Hematopoietic multipotent progenitor cell treated with erythropoietin and hydrocortisone succinate and interleukin-3 and kit ligand, for 8 days (in vitro differentiated cells): ENCODE data around the gene NCKAP1.
A peak's percentile ranks its signal among the peaks of the same experiment; 100 is the strongest.
"Not testable (repeated sequence)": the region's sequence is repeated elsewhere in the genome, so short reads cannot be mapped to it uniquely, and the experiment has no call there.

Source experiments
- DNase-seq: peaks from one replicate; pipeline ENCODE4 v3.0.0-alpha.2; 2015

NCKAP1 gene

GRCh38 chr2:183037074-183037552 lies 1.1 kb downstream of the NCKAP1 start:
- peak; percentile 6 for DNase-seq

GRCh38 chr2:183035954-183036669 lies 2.1 kb downstream of the NCKAP1 start:
- peak; percentile 15 for DNase-seq

GRCh38 chr2:183035298-183035953 lies 2.8 kb downstream of the NCKAP1 start:
- DNase-seq: no peak

- DNase-seq: no peak
Observed at GRCh38 chr2:183034806-183035205, 3.5 kb downstream of the NCKAP1 start.

GRCh38 chr2:183033951-183034350 lies 4.3 kb downstream of the NCKAP1 start:
- no peak for DNase-seq

GRCh38 chr2:183031911-183032794 lies 6.1 kb downstream of the NCKAP1 start:
- no peak for DNase-seq

- DNase-seq: no peak
Observed at GRCh38 chr2:183029219-183029618, 9.0 kb downstream of the NCKAP1 start.

- no peak for DNase-seq
Observed at GRCh38 chr2:183028108-183028507, 10.1 kb downstream of the NCKAP1 start.

- no peak for DNase-seq
Observed at GRCh38 chr2:183027443-183027842, 10.8 kb downstream of the NCKAP1 start.

GRCh38 chr2:183026424-183026823 lies 11.8 kb downstream of the NCKAP1 start:
- DNase-seq: no peak

GRCh38 chr2:183025993-183026392 lies 12.3 kb downstream of the NCKAP1 start:
- no peak for DNase-seq

- DNase-seq: no peak
Observed at GRCh38 chr2:183024339-183025095, 13.7 kb downstream of the NCKAP1 start.

- DNase-seq: no peak
Observed at GRCh38 chr2:183022711-183023110, 15.5 kb downstream of the NCKAP1 start.

GRCh38 chr2:183021613-183022012 lies 16.6 kb downstream of the NCKAP1 start:
- DNase-seq: no peak

GRCh38 chr2:183019718-183020442 lies 18.4 kb downstream of the NCKAP1 start:
- no peak for DNase-seq

- not testable (repeated sequence) for DNase-seq
Observed at GRCh38 chr2:183017845-183018244, 20.4 kb downstream of the NCKAP1 start.

- DNase-seq: no peak
Observed at GRCh38 chr2:183014005-183014404, 24.3 kb downstream of the NCKAP1 start.

- no peak for DNase-seq
Observed at GRCh38 chr2:183011743-183012142, 26.5 kb downstream of the NCKAP1 start.

- DNase-seq: peak; percentile 52
Observed at GRCh38 chr2:183010112-183010511, 28.1 kb downstream of the NCKAP1 start.

GRCh38 chr2:183009249-183009899 lies 28.9 kb downstream of the NCKAP1 start:
- no peak for DNase-seq

- no peak for DNase-seq
Observed at GRCh38 chr2:183001948-183002347, 36.3 kb downstream of the NCKAP1 start.
